ENCODE results near the gene ELAVL2. TPM values are rescaled to one million over a fixed set of nuclear protein-coding genes. Genes with fewer than 3 reads are reported as not detected.

ELAVL2 gene
- total and polyA plus RNA-seq, 2 donors (not counting 3 experiments of a cell fraction or from before 2014, with no cell fraction given) = 0.06 to 0.20 TPM

- Histone ChIP-seq H3K4me3 (replicated peaks in 1 of 3; ENCODE audit: insufficient read depth in 1 of 3, low read depth in 1 of 3, low read length in 3 of 3) (no peak overlapping the region), H3K27me3 (ENCODE audit: control insufficient read depth in 2 of 2, insufficient read depth in 2 of 2, low read length in 2 of 2) (no peaks in the 10 kb centered on the region), H4K20me1 (replicated peaks; ENCODE audit: control insufficient read depth, extremely low read depth, insufficient read depth, low read length) (no peaks in the 10 kb centered on the region), H3K9me3 (replicated peaks; ENCODE audit: control insufficient read depth, insufficient read depth, low read length) (no peaks in the 10 kb centered on the region), H3K79me2 (ENCODE audit: control insufficient read depth, insufficient read depth, low read length) (no peaks in the 10 kb centered on the region), H3K27ac (ENCODE audit: insufficient read depth, low read depth, low read length) (no peak overlapping the region), H3K4me1 (ENCODE audit: control insufficient read depth, extremely low read depth, insufficient read depth, low read length) (peaks cover 18% of the 10 kb centered on the region), H2AFZ (ENCODE audit: low read depth, low read length) (no peak overlapping the region), H3K9ac (replicated peaks; ENCODE audit: extremely low read depth, insufficient read depth, low read length) (no peak overlapping the region), H3K4me2 (ENCODE audit: insufficient read depth, low read length) (no peak overlapping the region), H3K36me3 (ENCODE audit: control insufficient read depth in 2 of 2, extremely low read depth in 1 of 2, insufficient read depth in 2 of 2, low read length in 2 of 2) (no peaks in the 10 kb centered on the region), H3K9me1 (replicated peaks; ENCODE audit: control insufficient read depth, extremely low read depth, insufficient read depth, low read length) (no peaks in the 10 kb centered on the region)
- intact Hi-C loops (cut with micrococcal nuclease) = loop anchor here (10.0 kb wide), 2 partner anchors 138 to 192 kb away; partner anchors contain the start of gene ELAVL2
- POLR2A ChIA-PET = no interaction called here
- no peak for TF ChIP-seq JUN (IDR thresholded peaks at IDR 0.05; ENCODE audit: borderline replicate concordance, insufficient read depth, insufficient read length, low read depth)
- no peak for TF ChIP-seq GATA2 (IDR thresholded peaks at IDR 0.05; ENCODE audit: insufficient read depth, insufficient read length, low read depth, low read length)
- TF ChIP-seq EZH2 (IDR thresholded peaks at IDR 0.05; ENCODE audit: borderline replicate concordance, low read depth, low read length, severe bottlenecking) = no peak
- no peak for TF ChIP-seq POLR2AphosphoS5 (IDR thresholded peaks at IDR 0.05; ENCODE audit: insufficient read depth, low read depth, low read length)
- DNase-seq (ENCODE audit: low read depth, low spot score) (no peak), FAIRE-seq (no peak)
- dilution Hi-C loops (cut with MboI; ENCODE audit: extremely low pct_ligation_motif_present, low sequenced_read_pairs) = no loop called here
- BruUV-seq (replicated peaks) = no TSS peak
- CTCF ChIA-PET = no interaction called here
These were observed 139.1 kb downstream of the ELAVL2 start for GRCh38 chr9:23686896-23687295.

- H3K79me2 ChIP-seq (ENCODE audit: control insufficient read depth, insufficient read depth, low read length) = no peaks in the 10 kb centered on the region
- no TSS peak for BruUV-seq (replicated peaks)
- no peak overlapping the region for H3K27ac ChIP-seq (ENCODE audit: insufficient read depth, low read depth, low read length)
- peaks cover 21% of the 10 kb centered on the region for H3K4me1 ChIP-seq (ENCODE audit: control insufficient read depth, extremely low read depth, insufficient read depth, low read length)
- no peak overlapping the region for H3K9ac ChIP-seq (replicated peaks; ENCODE audit: extremely low read depth, insufficient read depth, low read length)
- H3K4me3 ChIP-seq (replicated peaks in 1 of 3; ENCODE audit: insufficient read depth in 1 of 3, low read depth in 1 of 3, low read length in 3 of 3) = no peak overlapping the region
- ChIA-PET POLR2A (no interaction called here), CTCF (no interaction called here)
- dilution Hi-C loops (cut with MboI; ENCODE audit: extremely low pct_ligation_motif_present, low sequenced_read_pairs) = no loop called here
- no peak overlapping the region for H2AFZ ChIP-seq (ENCODE audit: low read depth, low read length)
- no peak for TF ChIP-seq CTCF (IDR thresholded peaks at IDR 0.05; ENCODE audit: extremely low read depth in 1 of 2, insufficient read depth in 1 of 2, low read depth in 1 of 2, low read length in 2 of 2)
- no peak for TF ChIP-seq MAX (IDR thresholded peaks at IDR 0.05; ENCODE audit: insufficient read depth, insufficient read length)
- TF ChIP-seq EZH2 (IDR thresholded peaks at IDR 0.05; ENCODE audit: borderline replicate concordance, low read depth, low read length, severe bottlenecking) = no peak
- no peak for TF ChIP-seq JUN (IDR thresholded peaks at IDR 0.05; ENCODE audit: borderline replicate concordance, insufficient read depth, insufficient read length, low read depth)
- no peak for TF ChIP-seq MYC (IDR thresholded peaks at IDR 0.05; ENCODE audit: low read depth, low read length)
- no peak for TF ChIP-seq POLR2AphosphoS5 (IDR thresholded peaks at IDR 0.05; ENCODE audit: insufficient read depth, low read depth, low read length)
- TF ChIP-seq POLR2A (IDR thresholded peaks at IDR 0.05; ENCODE audit: low read depth, low read length) = no peak
- TF ChIP-seq GATA2 (IDR thresholded peaks at IDR 0.05; ENCODE audit: insufficient read depth, insufficient read length, low read depth, low read length) = no peak
- no peak for TF ChIP-seq FOS (IDR thresholded peaks at IDR 0.05; ENCODE audit: borderline replicate concordance, insufficient read depth, low read length)
- H3K9me1 ChIP-seq (replicated peaks; ENCODE audit: control insufficient read depth, extremely low read depth, insufficient read depth, low read length) = no peaks in the 10 kb centered on the region
- FAIRE-seq (no peak), DNase-seq (ENCODE audit: low read depth, low spot score) (no peak)
- H3K4me2 ChIP-seq (ENCODE audit: insufficient read depth, low read length) = no peak overlapping the region
- intact Hi-C loops (cut with micrococcal nuclease) = loop anchor here (10.0 kb wide), 2 partner anchors 139 to 191 kb away; partner anchors contain the start of gene ELAVL2
- no peaks in the 10 kb centered on the region for H3K36me3 ChIP-seq (ENCODE audit: control insufficient read depth in 2 of 2, extremely low read depth in 1 of 2, insufficient read depth in 2 of 2, low read length in 2 of 2)
- H4K20me1 ChIP-seq (replicated peaks; ENCODE audit: control insufficient read depth, extremely low read depth, insufficient read depth, low read length) = no peaks in the 10 kb centered on the region
- no peaks in the 10 kb centered on the region for H3K9me3 ChIP-seq (replicated peaks; ENCODE audit: control insufficient read depth, insufficient read depth, low read length)
- H3K27me3 ChIP-seq (ENCODE audit: control insufficient read depth in 2 of 2, insufficient read depth in 2 of 2, low read length in 2 of 2) = no peaks in the 10 kb centered on the region
These were observed 139.8 kb downstream of the ELAVL2 start for GRCh38 chr9:23686257-23686656.

Measured in endothelial cell of umbilical vein (primary cell).